Measurements from ENCODE around the gene SLC9A8.
A peak's percentile ranks its signal among the peaks of the same experiment; 100 is the strongest.

SLC9A8 gene

DNA sequence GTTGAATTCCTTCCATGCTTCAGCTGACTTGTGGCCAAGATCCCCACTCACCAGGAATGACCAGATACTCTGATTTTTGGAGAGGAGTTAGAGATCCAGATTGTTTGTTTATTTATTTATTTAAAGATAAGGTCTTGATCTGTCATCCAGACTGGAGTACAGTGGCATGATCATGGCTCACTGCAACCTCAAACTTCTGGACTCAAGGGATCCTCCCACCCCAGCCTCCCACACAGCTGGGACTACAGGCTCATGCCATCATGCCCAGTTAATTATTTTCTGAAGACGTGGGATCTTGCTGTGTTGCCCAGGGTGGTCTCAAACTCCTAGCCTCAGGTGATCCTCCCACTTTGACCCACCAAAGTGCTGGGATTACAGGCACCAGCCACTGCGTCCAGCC is 106.8 kb downstream of the SLC9A8 start (continued):
- TF ChIP-seq POU6F1 (CRISPR knock-in tag; IDR thresholded peaks at IDR 0.05; ENCODE audit: borderline replicate concordance, low read depth) (no peak), GLIS3 (CRISPR knock-in tag; IDR thresholded peaks at IDR 0.05) (no peak), ZFP30 (CRISPR knock-in tag; IDR thresholded peaks at IDR 0.05) (no peak), BACH2 (CRISPR knock-in tag; IDR thresholded peaks at IDR 0.05; ENCODE audit: borderline replicate concordance) (no peak)
- TF ChIP-seq, protein P1, sequence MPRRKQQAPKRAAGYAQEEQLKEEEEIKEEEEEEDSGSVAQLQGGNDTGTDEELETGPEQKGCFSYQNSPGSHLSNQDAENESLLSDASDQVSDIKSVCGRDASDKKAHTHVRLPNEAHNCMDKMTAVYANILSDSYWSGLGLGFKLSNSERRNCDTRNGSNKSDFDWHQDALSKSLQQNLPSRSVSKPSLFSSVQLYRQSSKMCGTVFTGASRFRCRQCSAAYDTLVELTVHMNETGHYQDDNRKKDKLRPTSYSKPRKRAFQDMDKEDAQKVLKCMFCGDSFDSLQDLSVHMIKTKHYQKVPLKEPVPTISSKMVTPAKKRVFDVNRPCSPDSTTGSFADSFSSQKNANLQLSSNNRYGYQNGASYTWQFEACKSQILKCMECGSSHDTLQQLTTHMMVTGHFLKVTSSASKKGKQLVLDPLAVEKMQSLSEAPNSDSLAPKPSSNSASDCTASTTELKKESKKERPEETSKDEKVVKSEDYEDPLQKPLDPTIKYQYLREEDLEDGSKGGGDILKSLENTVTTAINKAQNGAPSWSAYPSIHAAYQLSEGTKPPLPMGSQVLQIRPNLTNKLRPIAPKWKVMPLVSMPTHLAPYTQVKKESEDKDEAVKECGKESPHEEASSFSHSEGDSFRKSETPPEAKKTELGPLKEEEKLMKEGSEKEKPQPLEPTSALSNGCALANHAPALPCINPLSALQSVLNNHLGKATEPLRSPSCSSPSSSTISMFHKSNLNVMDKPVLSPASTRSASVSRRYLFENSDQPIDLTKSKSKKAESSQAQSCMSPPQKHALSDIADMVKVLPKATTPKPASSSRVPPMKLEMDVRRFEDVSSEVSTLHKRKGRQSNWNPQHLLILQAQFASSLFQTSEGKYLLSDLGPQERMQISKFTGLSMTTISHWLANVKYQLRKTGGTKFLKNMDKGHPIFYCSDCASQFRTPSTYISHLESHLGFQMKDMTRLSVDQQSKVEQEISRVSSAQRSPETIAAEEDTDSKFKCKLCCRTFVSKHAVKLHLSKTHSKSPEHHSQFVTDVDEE (CRISPR knock-in tag; IDR thresholded peaks at IDR 0.05), result no peak

- TF ChIP-seq ZFP3 (CRISPR knock-in tag; IDR thresholded peaks at IDR 0.05) (no peak), ZNF70 (CRISPR knock-in tag; IDR thresholded peaks at IDR 0.05) (no peak), POU6F1 (CRISPR knock-in tag; IDR thresholded peaks at IDR 0.05; ENCODE audit: borderline replicate concordance, low read depth) (no peak), ZNF8 (CRISPR knock-in tag; IDR thresholded peaks at IDR 0.05) (no peak)
- TF ChIP-seq, protein P2, sequence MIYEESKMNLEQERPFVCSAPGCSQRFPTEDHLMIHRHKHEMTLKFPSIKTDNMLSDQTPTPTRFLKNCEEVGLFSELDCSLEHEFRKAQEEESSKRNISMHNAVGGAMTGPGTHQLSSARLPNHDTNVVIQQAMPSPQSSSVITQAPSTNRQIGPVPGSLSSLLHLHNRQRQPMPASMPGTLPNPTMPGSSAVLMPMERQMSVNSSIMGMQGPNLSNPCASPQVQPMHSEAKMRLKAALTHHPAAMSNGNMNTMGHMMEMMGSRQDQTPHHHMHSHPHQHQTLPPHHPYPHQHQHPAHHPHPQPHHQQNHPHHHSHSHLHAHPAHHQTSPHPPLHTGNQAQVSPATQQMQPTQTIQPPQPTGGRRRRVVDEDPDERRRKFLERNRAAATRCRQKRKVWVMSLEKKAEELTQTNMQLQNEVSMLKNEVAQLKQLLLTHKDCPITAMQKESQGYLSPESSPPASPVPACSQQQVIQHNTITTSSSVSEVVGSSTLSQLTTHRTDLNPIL (CRISPR knock-in tag; IDR thresholded peaks at IDR 0.05; ENCODE audit: low read depth), result no peak
- ATAC-seq, result no peak
Measured at GRCh38 chr20:49924247-49924646, 111.6 kb downstream of the SLC9A8 start.

- no peak for ATAC-seq
- TF ChIP-seq ZNF8 (CRISPR knock-in tag; IDR thresholded peaks at IDR 0.05) (peak; percentile 93), CSDC2 (CRISPR knock-in tag; IDR thresholded peaks at IDR 0.05) (no peak)
Measured at GRCh38 chr20:49925901-49926454, 113.3 kb downstream of the SLC9A8 start.

DNA sequence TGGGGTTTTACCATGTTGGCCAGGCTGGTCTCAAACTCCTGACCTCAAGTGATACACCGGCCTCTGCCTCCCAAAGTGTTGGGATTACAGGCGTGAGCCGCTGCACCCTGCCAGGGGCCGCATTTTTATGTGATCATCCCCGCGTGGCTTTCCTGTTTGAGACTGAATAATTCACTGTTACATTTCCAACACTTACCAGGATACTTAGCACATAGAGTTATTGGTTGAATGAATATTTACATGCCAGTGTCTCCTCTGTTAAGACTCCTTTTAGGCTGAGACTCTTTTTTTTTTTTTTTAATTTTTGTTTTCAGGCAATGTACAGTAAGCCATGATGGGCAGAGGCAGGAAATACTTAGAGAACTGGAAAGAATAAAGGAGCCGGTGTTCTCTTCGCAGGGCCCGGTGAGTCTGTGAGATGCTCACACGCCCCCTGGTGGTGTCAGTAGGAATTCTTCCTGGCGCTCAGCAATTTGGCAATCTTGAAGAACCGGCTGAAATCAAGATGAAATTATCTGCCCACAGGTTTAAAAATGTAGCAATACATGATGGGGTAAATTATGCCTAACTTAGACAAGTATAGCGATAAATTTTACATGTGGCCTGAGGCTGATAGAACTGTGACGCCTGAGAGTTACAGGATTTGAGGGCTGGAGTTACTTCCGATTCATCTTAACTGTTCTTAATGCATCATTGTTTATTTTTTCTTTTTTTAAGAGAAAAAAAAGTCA is 115.9 kb downstream of the SLC9A8 start:
- no peak for TF ChIP-seq ISL1 (CRISPR knock-in tag; IDR thresholded peaks at IDR 0.05)
- no peak for TF ChIP-seq BACH2 (CRISPR knock-in tag; IDR thresholded peaks at IDR 0.05; ENCODE audit: borderline replicate concordance)
- no peak for TF ChIP-seq ZC3H10 (CRISPR knock-in tag; IDR thresholded peaks at IDR 0.05)
- TF ChIP-seq TOX (CRISPR knock-in tag; IDR thresholded peaks at IDR 0.05; ENCODE audit: borderline replicate concordance), result no peak
- no peak for TF ChIP-seq ZNF70 (CRISPR knock-in tag; IDR thresholded peaks at IDR 0.05)
- no peak for TF ChIP-seq PATZ1 (CRISPR knock-in tag; IDR thresholded peaks at IDR 0.05; ENCODE audit: borderline replicate concordance)
- no peak for TF ChIP-seq ARNTL (CRISPR knock-in tag; IDR thresholded peaks at IDR 0.05; ENCODE audit: borderline replicate concordance, low read depth)
- TF ChIP-seq GLIS3 (CRISPR knock-in tag; IDR thresholded peaks at IDR 0.05), result no peak
- peak; percentile 96 for ATAC-seq

GRCh38 chr20:49929142-49929494 is 116.5 kb downstream of the SLC9A8 start:
- no peak for ATAC-seq
- TF ChIP-seq OSR1 (CRISPR knock-in tag; IDR thresholded peaks at IDR 0.05) (no peak), ZC3H10 (CRISPR knock-in tag; IDR thresholded peaks at IDR 0.05) (no peak)

Data from SK-N-SH treated with all-trans-retinoic acid at 6 μM for 48 hours (cell line).